Gastrocnemius medialis (tissue), 4 donors: ENCODE data around the gene PRR5L. TPM values are rescaled to one million over a fixed set of nuclear protein-coding genes. Genes with fewer than 3 reads are reported as not detected.

ENCODE experiments used
- ATAC-seq, 2 donors: fragments of 150-250 bp; one replicate each; pipeline ENCODE4 v1.9.1; 2016
- DNase-seq, 2 donors: peaks; one replicate each; pipeline ENCODE4 v3.0.0-alpha.2; 2019
- H3K27ac ChIP-seq, 4 donors: fragments of 200-600 bp; sonication (generic); 1 replicate in 1 of 4; 2 replicates in 3 of 4; pipeline ENCODE4 v1.5.1; 2016 to 2018; ENCODE audit warnings: mild to moderate bottlenecking in 2 of 4, moderate library complexity in 1 of 4
- H3K27me3 ChIP-seq, 3 donors: fragments of 200-600 bp; sonication (generic) in 2 of 3; 1 replicate in 1 of 3; 2 replicates in 2 of 3; pipeline versions ENCODE4 v1.5.1 to v1.6.0; 2016 to 2019; ENCODE audit warnings: mild to moderate bottlenecking in 1 of 3, moderate library complexity in 1 of 3
- H3K36me3 ChIP-seq, 2 donors: fragments of 200-600 bp; sonication (generic) in 1 of 2; one replicate each; pipeline ENCODE4 v1.5.1; 2017 to 2018
- H3K4me1 ChIP-seq, 2 donors: fragments of 200-600 bp; sonication (generic) in 1 of 2; one replicate each; pipeline ENCODE4 v1.5.1; 2016 to 2017; ENCODE audit warnings: mild to moderate bottlenecking in 2 of 2
- H3K4me3 ChIP-seq, 4 donors: fragments of 200-600 bp; sonication (generic) in 3 of 4; 1 replicate in 1 of 4; 2 replicates in 3 of 4; pipeline ENCODE4 v1.5.1; 2016 to 2019; ENCODE audit warnings: mild to moderate bottlenecking in 2 of 4
- H3K9me3 ChIP-seq, 3 donors: fragments of 200-600 bp; sonication (generic) in 2 of 3; 1 replicate in 1 of 3; 2 replicates in 2 of 3; pipeline ENCODE4 v1.5.1; 2016 to 2019
- CTCF ChIP-seq, 5 experiments: fragments of 450-650 bp in 3 of 5; fragments of 200-600 bp in 2 of 5; sonication (generic) in 2 of 5; IDR thresholded peaks in 4 of 5; conservative IDR thresholded peaks in 1 of 5; 1 replicate in 4 of 5; 2 replicates in 1 of 5; pipeline ENCODE4 v1.5.1; 2016 to 2019; ENCODE audit warnings: antibody characterized with exemption in 5 of 5, mild to moderate bottlenecking in 3 of 5, moderate library complexity in 3 of 5
- POLR2A ChIP-seq, 2 donors: fragments of 450-650 bp; IDR thresholded peaks; one replicate each; pipeline ENCODE4 v1.6.1; 2017; ENCODE audit warnings: antibody characterized with exemption in 2 of 2, mild to moderate bottlenecking in 2 of 2, moderate library complexity in 2 of 2
- in situ Hi-C, 4 donors: fragments of 200-750 bp; cut with MboI; loops; one replicate each; pipeline versions ENCODE4 v1.15.0 to v1.8.0; 2017; ENCODE audit warnings: low sequenced_read_pairs in 4 of 4
- intact Hi-C: fragments of 100-400 bp; cut with DNase I; formaldehyde crosslinking; loops from one replicate; pipeline ENCODE4 v1.15.1; 2023; ENCODE audit warnings: low total_unique reads
- total RNA-seq, 4 donors: library from RNA; depleted of rRNA; stranded (reverse); fragments of >200 nt; gene quantifications; one replicate each; pipeline versions ENCODE4 v1.1.0 to v1.2.3, GENCODE V29; 2016

Gene PRR5L
- total RNA-seq, 4 donors from 2014 or later: 0.46 to 3.2 (median 1.2) TPM

DNA sequence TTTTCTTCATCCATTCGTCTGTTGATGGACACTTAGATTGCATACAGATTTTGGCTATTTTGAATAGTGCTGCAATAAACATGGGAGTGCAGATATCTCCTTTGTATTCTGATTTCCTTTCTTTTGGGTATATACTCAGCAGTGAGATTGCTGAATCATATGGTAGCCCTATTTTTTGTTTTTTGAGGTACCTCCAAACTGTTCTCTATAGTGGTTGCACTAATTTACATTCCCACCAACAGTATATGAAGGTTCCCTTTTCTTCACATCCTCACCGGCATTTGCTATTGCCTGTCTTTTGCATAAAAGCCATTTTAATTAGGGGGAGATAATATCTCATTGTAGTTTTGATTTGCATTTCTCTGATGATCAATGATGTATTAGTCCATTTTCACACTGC is 96.1 kb downstream of the PRR5L start:
- Histone ChIP-seq H3K27ac (no peak overlapping the region), H3K4me1 (no peaks in the 10 kb centered on the region), H3K27me3 (no peaks in the 10 kb centered on the region)

GRCh38 chr11:36394056-36394455 is 98.0 kb downstream of the PRR5L start:
- Histone ChIP-seq H3K27ac (no peak overlapping the region), H3K4me3 (no peak overlapping the region), H3K27me3 (no peaks in the 10 kb centered on the region), H3K36me3 (no peaks in the 10 kb centered on the region), H3K4me1 (no peaks in the 10 kb centered on the region), H3K9me3 (no peaks in the 10 kb centered on the region)
- ATAC-seq (no peak), DNase-seq (no peak)
- intact Hi-C loops: no loop called here
- no peak for TF ChIP-seq POLR2A (IDR thresholded peaks at IDR 0.05)
- no peak for TF ChIP-seq CTCF (IDR thresholded peaks at IDR 0.05 in 4 of 5, conservative IDR thresholded peaks at IDR 0.05 in 1 of 5)
- in situ Hi-C loops: no loop called here

More for the DNA sequence above, 96.1 kb downstream of the PRR5L start:
- DNase-seq: no peak
- Histone ChIP-seq H3K9me3 (no peaks in the 10 kb centered on the region), H3K36me3 (no peaks in the 10 kb centered on the region), H3K4me3 (no peak overlapping the region)
- intact Hi-C loops (no loop called here), in situ Hi-C loops (no loop called here)
- no peak for ATAC-seq
- no peak for TF ChIP-seq CTCF (IDR thresholded peaks at IDR 0.05 in 4 of 5, conservative IDR thresholded peaks at IDR 0.05 in 1 of 5)
- no peak for TF ChIP-seq POLR2A (IDR thresholded peaks at IDR 0.05)

- intact Hi-C loops: no loop called here
- in situ Hi-C loops: no loop called here
Measured at GRCh38 chr11:36394926-36395325, 98.8 kb downstream of the PRR5L start.

DNA sequence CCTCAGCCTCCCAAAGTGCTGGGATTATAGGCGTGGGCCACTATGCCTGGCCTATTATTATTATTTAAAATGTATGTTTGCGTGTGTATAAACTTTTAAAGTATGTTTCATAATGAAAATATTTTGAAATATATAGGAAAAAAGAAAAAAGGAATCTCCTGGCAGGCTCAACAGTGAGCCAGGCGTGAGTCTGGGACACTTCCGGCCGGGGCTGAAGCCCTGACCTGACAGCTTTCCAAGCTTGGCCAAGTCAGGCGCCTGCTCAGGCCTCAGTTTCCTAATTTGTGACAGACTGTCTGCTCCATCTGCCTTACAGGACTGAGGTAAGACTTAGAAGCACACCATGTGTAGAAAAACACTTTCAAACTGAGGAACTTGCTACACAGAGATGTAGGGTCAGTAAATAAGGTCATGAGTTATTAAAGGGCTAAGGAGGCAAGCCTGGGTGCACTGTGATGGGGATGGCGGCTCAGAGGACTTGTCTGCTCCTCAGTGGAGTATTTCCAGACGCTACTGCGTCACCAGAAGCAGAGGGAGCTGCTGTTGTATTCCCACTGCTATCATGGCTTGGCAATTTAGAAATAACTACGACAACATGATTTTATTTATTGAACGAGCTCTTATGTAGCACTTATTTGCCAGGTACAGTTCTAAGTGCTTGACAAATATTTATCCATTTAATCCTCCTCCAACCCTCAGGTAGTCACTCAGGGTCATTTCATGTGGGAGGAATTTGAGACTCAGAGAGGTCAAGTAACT is 100.1 kb downstream of the PRR5L start:
- Histone ChIP-seq H3K4me1 (no peaks in the 10 kb centered on the region), H3K4me3 (no peak overlapping the region), H3K27me3 (no peaks in the 10 kb centered on the region), H3K27ac (no peak overlapping the region), H3K9me3 (no peaks in the 10 kb centered on the region), H3K36me3 (no peaks in the 10 kb centered on the region)
- TF ChIP-seq CTCF (IDR thresholded peaks at IDR 0.05 in 4 of 5, conservative IDR thresholded peaks at IDR 0.05 in 1 of 5): no peak
- no peak for TF ChIP-seq POLR2A (IDR thresholded peaks at IDR 0.05)
- in situ Hi-C loops: no loop called here
- intact Hi-C loops: no loop called here
- ATAC-seq: no peak
- no peak for DNase-seq

More at GRCh38 chr11:36394926-36395325, 98.8 kb downstream of the PRR5L start:
- Histone ChIP-seq H3K36me3 (no peaks in the 10 kb centered on the region), H3K9me3 (no peaks in the 10 kb centered on the region), H3K27ac (no peak overlapping the region), H3K4me1 (no peaks in the 10 kb centered on the region), H3K27me3 (no peaks in the 10 kb centered on the region), H3K4me3 (no peak overlapping the region)
- no peak for TF ChIP-seq CTCF (IDR thresholded peaks at IDR 0.05 in 4 of 5, conservative IDR thresholded peaks at IDR 0.05 in 1 of 5)
- TF ChIP-seq POLR2A (IDR thresholded peaks at IDR 0.05): no peak
- ATAC-seq (no peak), DNase-seq (no peak)
